K562 (cell line): Measurements from ENCODE around the gene HPCAL1. TPM values are rescaled to one million over a fixed set of nuclear protein-coding genes. Genes with fewer than 3 reads are reported as not detected.

Experiments
- CXXC5 ChIP-seq: fragments of 250-450 bp; sonication (Bioruptor Pico); IDR thresholded peaks from 2 replicates; pipeline ENCODE4 v1.8.0; 2022; ENCODE audit warnings: inconsistent platforms, mild to moderate bottlenecking, moderate library complexity
- DACH1 ChIP-seq: fragments of 450-650 bp; IDR thresholded peaks from 2 replicates; pipeline ENCODE4 v1.6.1; 2018; ENCODE audit not compliant: partially characterized antibody
- EHMT2 ChIP-seq: fragments of 450-650 bp; IDR thresholded peaks from 2 replicates; pipeline ENCODE4 v1.6.1; 2018; ENCODE audit warnings: antibody characterized with exemption
- GABPB2 ChIP-seq: fragments of 250-450 bp; sonication (Bioruptor Pico); conservative IDR thresholded peaks from 2 replicates; pipeline ENCODE4 v1.5.1; 2021; ENCODE audit warnings: mild to moderate bottlenecking
- HNRNPH1 ChIP-seq: fragments of 200-400 bp; formaldehyde crosslinking; optimal IDR thresholded peaks from 2 replicates; pipeline ENCODE3; 2017; ENCODE audit warnings: low read depth, mild to moderate bottlenecking, low read length, moderate library complexity
- HNRNPUL1 ChIP-seq: fragments of 200-400 bp; formaldehyde crosslinking; IDR thresholded peaks from 2 replicates; pipeline ENCODE4 v1.6.1; 2017; ENCODE audit warnings: low read length
- KDM2B ChIP-seq: fragments of 250-450 bp; sonication (Bioruptor Pico); IDR thresholded peaks from 2 replicates; pipeline ENCODE4 v1.8.0; 2021; ENCODE audit warnings: mild to moderate bottlenecking, moderate library complexity
- NR2C1 ChIP-seq, 2 experiments: fragments of 450-650 bp; IDR thresholded peaks; 2 replicates each; pipeline ENCODE4 v1.6.1; 2017; ENCODE audit warnings: mild to moderate bottlenecking in 2 of 2, antibody characterized with exemption in 1 of 2, inconsistent platforms in 1 of 2, missing compliant biosample characterization in 1 of 2, missing genetic modification characterization in 1 of 2
- POU5F1 ChIP-seq: fragments of 150-350 bp; IDR thresholded peaks from 2 replicates; pipeline ENCODE4 v1.6.1; 2014; ENCODE audit warnings: borderline replicate concordance, low read length, low read depth, mild to moderate bottlenecking; ENCODE audit not compliant: partially characterized antibody
- RBM22 ChIP-seq: fragments of 200-400 bp; formaldehyde crosslinking; IDR thresholded peaks from 2 replicates; pipeline ENCODE4 v1.6.1; 2018; ENCODE audit warnings: low read length, low read depth; ENCODE audit not compliant: poor library complexity, severe bottlenecking
- TCF3 ChIP-seq: sonication (generic); formaldehyde crosslinking; IDR thresholded peaks from 2 replicates; pipeline ENCODE4 v1.4.0; 2020; ENCODE audit warnings: mild to moderate bottlenecking, missing genetic modification reagents
- ZNF75A ChIP-seq: fragments of 450-650 bp; formaldehyde crosslinking; IDR thresholded peaks from 2 replicates; pipeline ENCODE4 v1.4.0; 2020; ENCODE audit warnings: mild to moderate bottlenecking
- ZNF766 ChIP-seq: fragments of 200-800 bp; sonication (Bioruptor generic); conservative IDR thresholded peaks from 2 replicates; pipeline ENCODE4 v1.6.1; 2016; ENCODE audit warnings: missing genetic modification characterization, missing compliant biosample characterization
- polyA plus RNA-seq, 8 experiments: library from polyadenylated mRNA; depleted of rRNA in 4 of 8; stranded (reverse) in 5 of 8; unstranded in 3 of 8; fragments of >200 nt; fragmentation: Nextera tagmentation in 2 of 8; fragmentation: Illumina TruSeq in 1 of 8; extraction: Ambion mirVana in 2 of 8; extraction: Trizol in 1 of 8; gene quantifications; 2 replicates each; pipeline versions ENCODE4 v1.2.1 to v1.2.3, GENCODE V29; 2011 to 2014; ENCODE audit warnings: inconsistent platforms in 1 of 8, missing spikeins in 1 of 8
- total RNA-seq, 7 experiments: library from RNA; depleted of rRNA in 6 of 7; stranded (reverse); fragments of >200 nt in 6 of 7; fragmentation: Illumina TruSeq in 2 of 7; extraction: Trizol in 2 of 7; gene quantifications; 2 replicates each; pipeline versions ENCODE4 v1.2.1 to v1.2.3, GENCODE V29; 2011 to 2021; ENCODE audit warnings: low replicate concordance in 1 of 7
- TF ChIP-seq, protein P1 (sequence below): fragments of 450-650 bp; conservative IDR thresholded peaks from 2 replicates; pipeline ENCODE4 v1.6.1; 2016; ENCODE audit warnings: missing genetic modification characterization, low read depth, mild to moderate bottlenecking, missing compliant biosample characterization, moderate library complexity
- TF ChIP-seq, protein P2 (sequence below): fragments of 450-650 bp; IDR thresholded peaks from 2 replicates; pipeline ENCODE4 v1.6.1; 2016; ENCODE audit warnings: low read depth, mild to moderate bottlenecking, moderate library complexity
- TF ChIP-seq, protein P3 (sequence below): IDR thresholded peaks from 3 replicates; pipeline ENCODE4 v1.6.1; 2011; ENCODE audit warnings: borderline replicate concordance, mild to moderate bottlenecking; ENCODE audit not compliant: insufficient read length, insufficient read depth
- TF ChIP-seq, protein P4 (sequence below): sonication (generic); formaldehyde crosslinking; IDR thresholded peaks from 2 replicates; pipeline ENCODE4 v1.8.0; 2023; ENCODE audit warnings: mild to moderate bottlenecking, missing genetic modification reagents

HPCAL1 gene
- total and polyA plus RNA-seq, 9 of the 15 experiments (the other 6 are each of a cell fraction or from before 2014, with no cell fraction given) = 2.7 to 65.5 (median 23.9) TPM

DNA sequence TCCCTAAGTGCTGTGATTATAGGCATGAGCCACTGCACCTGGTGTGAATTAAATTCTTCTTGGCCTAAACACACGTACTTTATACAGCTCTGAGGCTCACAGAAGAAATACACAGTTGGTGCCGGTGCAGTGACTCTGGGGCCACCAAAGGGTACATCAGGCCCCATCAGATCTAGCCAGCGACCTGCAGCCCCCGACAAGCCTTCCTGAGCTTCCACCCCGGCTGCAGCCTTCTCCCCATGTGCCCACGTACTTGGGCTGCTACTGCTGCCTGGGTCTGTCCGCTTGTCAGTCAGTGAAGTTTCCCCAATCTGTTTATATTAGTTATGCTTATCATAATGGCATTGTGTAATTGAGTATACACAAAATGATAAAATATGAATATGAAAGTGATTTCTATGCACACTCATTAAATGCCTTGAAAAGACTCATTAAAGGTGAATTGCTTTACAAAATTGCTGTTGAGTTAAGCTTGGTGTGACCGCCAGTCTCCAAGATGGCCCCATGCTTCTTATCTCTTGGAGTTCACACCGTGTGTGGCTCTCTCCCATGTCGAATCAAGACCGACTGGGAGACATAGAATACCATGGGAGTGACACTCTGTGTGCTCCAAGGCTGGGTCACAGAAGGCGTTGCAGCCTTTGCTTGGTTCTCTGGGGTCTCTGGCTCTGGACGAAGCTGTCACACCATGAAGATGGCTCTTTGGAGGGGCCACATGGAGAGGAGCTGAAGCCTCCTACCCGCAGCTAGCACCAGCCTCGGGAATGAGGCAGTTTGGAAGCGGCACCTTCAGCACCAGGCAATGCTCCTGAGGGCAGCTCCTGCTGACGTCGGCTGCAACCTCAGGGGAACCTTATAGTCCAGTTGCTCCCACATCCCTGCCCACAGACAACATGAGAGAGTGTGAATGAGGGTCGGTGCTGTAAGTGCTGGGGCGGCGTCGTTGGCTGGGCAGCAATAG is 29.2 kb upstream of the HPCAL1 start (continued):
- TF ChIP-seq, protein P1, sequence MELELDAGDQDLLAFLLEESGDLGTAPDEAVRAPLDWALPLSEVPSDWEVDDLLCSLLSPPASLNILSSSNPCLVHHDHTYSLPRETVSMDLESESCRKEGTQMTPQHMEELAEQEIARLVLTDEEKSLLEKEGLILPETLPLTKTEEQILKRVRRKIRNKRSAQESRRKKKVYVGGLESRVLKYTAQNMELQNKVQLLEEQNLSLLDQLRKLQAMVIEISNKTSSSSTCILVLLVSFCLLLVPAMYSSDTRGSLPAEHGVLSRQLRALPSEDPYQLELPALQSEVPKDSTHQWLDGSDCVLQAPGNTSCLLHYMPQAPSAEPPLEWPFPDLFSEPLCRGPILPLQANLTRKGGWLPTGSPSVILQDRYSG (tag) = 0 out of 2 replicates have a peak, but pooled peaks have one; percentile 53
- TF ChIP-seq ZNF75A = no peak
- peak; percentile 63 for TF ChIP-seq TCF3
- TF ChIP-seq NR2C1 (IDR thresholded peaks at IDR 0.05) = no peak
- peak; percentile 62; the same call in 1 of the 2 replicates for TF ChIP-seq NR2C1 (tag; IDR thresholded peaks at IDR 0.05)
- no peak for TF ChIP-seq KDM2B (CRISPR knock-in tag)
- TF ChIP-seq ZNF766 = peak; percentile 81
- TF ChIP-seq, protein P2, sequence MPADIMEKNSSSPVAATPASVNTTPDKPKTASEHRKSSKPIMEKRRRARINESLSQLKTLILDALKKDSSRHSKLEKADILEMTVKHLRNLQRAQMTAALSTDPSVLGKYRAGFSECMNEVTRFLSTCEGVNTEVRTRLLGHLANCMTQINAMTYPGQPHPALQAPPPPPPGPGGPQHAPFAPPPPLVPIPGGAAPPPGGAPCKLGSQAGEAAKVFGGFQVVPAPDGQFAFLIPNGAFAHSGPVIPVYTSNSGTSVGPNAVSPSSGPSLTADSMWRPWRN = no peak
- TF ChIP-seq EHMT2 = peak; percentile 88
- TF ChIP-seq, protein P3, sequence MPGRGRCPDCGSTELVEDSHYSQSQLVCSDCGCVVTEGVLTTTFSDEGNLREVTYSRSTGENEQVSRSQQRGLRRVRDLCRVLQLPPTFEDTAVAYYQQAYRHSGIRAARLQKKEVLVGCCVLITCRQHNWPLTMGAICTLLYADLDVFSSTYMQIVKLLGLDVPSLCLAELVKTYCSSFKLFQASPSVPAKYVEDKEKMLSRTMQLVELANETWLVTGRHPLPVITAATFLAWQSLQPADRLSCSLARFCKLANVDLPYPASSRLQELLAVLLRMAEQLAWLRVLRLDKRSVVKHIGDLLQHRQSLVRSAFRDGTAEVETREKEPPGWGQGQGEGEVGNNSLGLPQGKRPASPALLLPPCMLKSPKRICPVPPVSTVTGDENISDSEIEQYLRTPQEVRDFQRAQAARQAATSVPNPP = no peak
- TF ChIP-seq HNRNPH1 = no peak
- no peak for TF ChIP-seq HNRNPUL1
- TF ChIP-seq, protein P4, sequence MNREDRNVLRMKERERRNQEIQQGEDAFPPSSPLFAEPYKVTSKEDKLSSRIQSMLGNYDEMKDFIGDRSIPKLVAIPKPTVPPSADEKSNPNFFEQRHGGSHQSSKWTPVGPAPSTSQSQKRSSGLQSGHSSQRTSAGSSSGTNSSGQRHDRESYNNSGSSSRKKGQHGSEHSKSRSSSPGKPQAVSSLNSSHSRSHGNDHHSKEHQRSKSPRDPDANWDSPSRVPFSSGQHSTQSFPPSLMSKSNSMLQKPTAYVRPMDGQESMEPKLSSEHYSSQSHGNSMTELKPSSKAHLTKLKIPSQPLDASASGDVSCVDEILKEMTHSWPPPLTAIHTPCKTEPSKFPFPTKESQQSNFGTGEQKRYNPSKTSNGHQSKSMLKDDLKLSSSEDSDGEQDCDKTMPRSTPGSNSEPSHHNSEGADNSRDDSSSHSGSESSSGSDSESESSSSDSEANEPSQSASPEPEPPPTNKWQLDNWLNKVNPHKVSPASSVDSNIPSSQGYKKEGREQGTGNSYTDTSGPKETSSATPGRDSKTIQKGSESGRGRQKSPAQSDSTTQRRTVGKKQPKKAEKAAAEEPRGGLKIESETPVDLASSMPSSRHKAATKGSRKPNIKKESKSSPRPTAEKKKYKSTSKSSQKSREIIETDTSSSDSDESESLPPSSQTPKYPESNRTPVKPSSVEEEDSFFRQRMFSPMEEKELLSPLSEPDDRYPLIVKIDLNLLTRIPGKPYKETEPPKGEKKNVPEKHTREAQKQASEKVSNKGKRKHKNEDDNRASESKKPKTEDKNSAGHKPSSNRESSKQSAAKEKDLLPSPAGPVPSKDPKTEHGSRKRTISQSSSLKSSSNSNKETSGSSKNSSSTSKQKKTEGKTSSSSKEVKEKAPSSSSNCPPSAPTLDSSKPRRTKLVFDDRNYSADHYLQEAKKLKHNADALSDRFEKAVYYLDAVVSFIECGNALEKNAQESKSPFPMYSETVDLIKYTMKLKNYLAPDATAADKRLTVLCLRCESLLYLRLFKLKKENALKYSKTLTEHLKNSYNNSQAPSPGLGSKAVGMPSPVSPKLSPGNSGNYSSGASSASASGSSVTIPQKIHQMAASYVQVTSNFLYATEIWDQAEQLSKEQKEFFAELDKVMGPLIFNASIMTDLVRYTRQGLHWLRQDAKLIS = no peak
- no peak for TF ChIP-seq GABPB2 (CRISPR knock-in tag)
- TF ChIP-seq POU5F1 = no peak
- TF ChIP-seq RBM22 = no peak
- TF ChIP-seq CXXC5 = peak; percentile 40; the same call in 1 of the 2 replicates
- no peak for TF ChIP-seq DACH1
